ENCODE data around the gene GRM2.
A peak's percentile ranks its signal among the peaks of the same experiment; 100 is the strongest.

GRM2 gene

GRCh38 chr3:51686056-51686455 lies 20.8 kb upstream of the GRM2 start:
- Mint-ChIP-seq H3K36me3 (ENCODE audit: low read depth) (peaks cover 92% of the 10 kb centered on the region), H3K4me1 (ENCODE audit: low read depth) (peaks cover 65% of the 10 kb centered on the region), H3K9me3 (no peaks in the 10 kb centered on the region), H3K27ac (peak overlapping the region; percentile 72), H3K27me3 (no peaks in the 10 kb centered on the region), H3K4me3 (no peak overlapping the region)
- intact Hi-C loops (cut with micrococcal nuclease): no loop called here

GRCh38 chr3:51686512-51687215 lies 20.2 kb upstream of the GRM2 start:
- Mint-ChIP-seq H3K9me3 (no peaks in the 10 kb centered on the region), H3K27ac (peak overlapping the region; percentile 72), H3K4me3 (no peak overlapping the region), H3K36me3 (ENCODE audit: low read depth) (peaks cover 98% of the 10 kb centered on the region), H3K27me3 (no peaks in the 10 kb centered on the region), H3K4me1 (ENCODE audit: low read depth) (peaks cover 59% of the 10 kb centered on the region)
- intact Hi-C loops (cut with micrococcal nuclease): no loop called here

GRCh38 chr3:51687431-51688205 lies 19.2 kb upstream of the GRM2 start:
- no peaks in the 10 kb centered on the region for H3K9me3 Mint-ChIP-seq
- no peak overlapping the region for H3K4me3 Mint-ChIP-seq
- H3K36me3 Mint-ChIP-seq (ENCODE audit: low read depth): peaks cover 100% of the 10 kb centered on the region

GRCh38 chr3:51688206-51688600 lies 18.7 kb upstream of the GRM2 start:
- H3K4me1 Mint-ChIP-seq (ENCODE audit: low read depth): peaks cover 44% of the 10 kb centered on the region
- no peaks in the 10 kb centered on the region for H3K9me3 Mint-ChIP-seq
- H3K27me3 Mint-ChIP-seq: no peaks in the 10 kb centered on the region
- intact Hi-C loops (cut with micrococcal nuclease): no loop called here
- H3K36me3 Mint-ChIP-seq (ENCODE audit: low read depth): peaks cover 100% of the 10 kb centered on the region
- H3K27ac Mint-ChIP-seq: peak overlapping the region; percentile 72
- no peak overlapping the region for H3K4me3 Mint-ChIP-seq

More at GRCh38 chr3:51687431-51688205, 19.2 kb upstream of the GRM2 start:
- H3K27me3 Mint-ChIP-seq: no peaks in the 10 kb centered on the region
- H3K4me1 Mint-ChIP-seq (ENCODE audit: low read depth): peaks cover 50% of the 10 kb centered on the region
- intact Hi-C loops (cut with micrococcal nuclease): no loop called here
- peak overlapping the region; percentile 72 for H3K27ac Mint-ChIP-seq

GRCh38 chr3:51691021-51691420 lies 15.8 kb upstream of the GRM2 start:
- Mint-ChIP-seq H3K9me3 (no peaks in the 10 kb centered on the region), H3K4me1 (ENCODE audit: low read depth) (peaks cover 18% of the 10 kb centered on the region), H3K27ac (no peak overlapping the region), H3K36me3 (ENCODE audit: low read depth) (peaks cover 97% of the 10 kb centered on the region), H3K27me3 (no peaks in the 10 kb centered on the region), H3K4me3 (no peak overlapping the region)
- intact Hi-C loops (cut with micrococcal nuclease): no loop called here

GRCh38 chr3:51691949-51692348 lies 14.9 kb upstream of the GRM2 start:
- Mint-ChIP-seq H3K27ac (no peak overlapping the region), H3K4me1 (ENCODE audit: low read depth) (peaks cover 8% of the 10 kb centered on the region), H3K27me3 (no peaks in the 10 kb centered on the region), H3K36me3 (ENCODE audit: low read depth) (peaks cover 97% of the 10 kb centered on the region), H3K9me3 (no peaks in the 10 kb centered on the region), H3K4me3 (no peak overlapping the region)
- intact Hi-C loops (cut with micrococcal nuclease): no loop called here

- H3K27ac Mint-ChIP-seq: no peak overlapping the region
- intact Hi-C loops (cut with micrococcal nuclease): no loop called here
- no peaks in the 10 kb centered on the region for H3K9me3 Mint-ChIP-seq
- H3K36me3 Mint-ChIP-seq (ENCODE audit: low read depth): peaks cover 97% of the 10 kb centered on the region
- H3K27me3 Mint-ChIP-seq: no peaks in the 10 kb centered on the region
- peaks cover 5% of the 10 kb centered on the region for H3K4me1 Mint-ChIP-seq (ENCODE audit: low read depth)
- H3K4me3 Mint-ChIP-seq: no peak overlapping the region
These were observed 13.9 kb upstream of the GRM2 start for GRCh38 chr3:51692980-51693395.

- Mint-ChIP-seq H3K27ac (no peak overlapping the region), H3K9me3 (no peaks in the 10 kb centered on the region), H3K4me1 (ENCODE audit: low read depth) (no peaks in the 10 kb centered on the region), H3K4me3 (no peak overlapping the region), H3K27me3 (no peaks in the 10 kb centered on the region), H3K36me3 (ENCODE audit: low read depth) (peaks cover 97% of the 10 kb centered on the region)
- intact Hi-C loops (cut with micrococcal nuclease): no loop called here
These were observed 9.9 kb upstream of the GRM2 start for GRCh38 chr3:51696954-51697353.

GRCh38 chr3:51698209-51698608 lies 8.7 kb upstream of the GRM2 start:
- peaks cover 4% of the 10 kb centered on the region for H3K4me1 Mint-ChIP-seq (ENCODE audit: low read depth)
- H3K4me3 Mint-ChIP-seq: no peak overlapping the region
- peaks cover 97% of the 10 kb centered on the region for H3K36me3 Mint-ChIP-seq (ENCODE audit: low read depth)
- intact Hi-C loops (cut with micrococcal nuclease): no loop called here
- H3K27ac Mint-ChIP-seq: no peak overlapping the region
- H3K9me3 Mint-ChIP-seq: no peaks in the 10 kb centered on the region
- H3K27me3 Mint-ChIP-seq: no peaks in the 10 kb centered on the region

- intact Hi-C loops (cut with micrococcal nuclease): no loop called here
- Mint-ChIP-seq H3K36me3 (ENCODE audit: low read depth) (peaks cover 99% of the 10 kb centered on the region), H3K4me1 (ENCODE audit: low read depth) (peaks cover 16% of the 10 kb centered on the region), H3K4me3 (no peak overlapping the region), H3K27me3 (no peaks in the 10 kb centered on the region), H3K9me3 (no peaks in the 10 kb centered on the region), H3K27ac (no peak overlapping the region)
These were observed 6.5 kb upstream of the GRM2 start for GRCh38 chr3:51700403-51700802.

- peaks cover 28% of the 10 kb centered on the region for H3K4me1 Mint-ChIP-seq (ENCODE audit: low read depth)
- peaks cover 96% of the 10 kb centered on the region for H3K36me3 Mint-ChIP-seq (ENCODE audit: low read depth)
- H3K9me3 Mint-ChIP-seq: no peaks in the 10 kb centered on the region
- intact Hi-C loops (cut with micrococcal nuclease): no loop called here
- H3K4me3 Mint-ChIP-seq: no peak overlapping the region
- H3K27ac Mint-ChIP-seq: no peak overlapping the region
- H3K27me3 Mint-ChIP-seq: peaks cover 14% of the 10 kb centered on the region
These were observed 4.7 kb upstream of the GRM2 start for GRCh38 chr3:51702156-51702555.

GRCh38 chr3:51703068-51703760 lies 3.7 kb upstream of the GRM2 start:
- Mint-ChIP-seq H3K36me3 (ENCODE audit: low read depth) (peaks cover 90% of the 10 kb centered on the region), H3K9me3 (no peaks in the 10 kb centered on the region), H3K27ac (no peak overlapping the region), H3K4me1 (ENCODE audit: low read depth) (peaks cover 28% of the 10 kb centered on the region), H3K27me3 (peaks cover 24% of the 10 kb centered on the region), H3K4me3 (no peak overlapping the region)
- intact Hi-C loops (cut with micrococcal nuclease): no loop called here

GRCh38 chr3:51703761-51704510 lies 2.9 kb upstream of the GRM2 start:
- Mint-ChIP-seq H3K27me3 (peaks cover 24% of the 10 kb centered on the region), H3K9me3 (no peaks in the 10 kb centered on the region), H3K4me1 (ENCODE audit: low read depth) (peaks cover 28% of the 10 kb centered on the region), H3K27ac (no peak overlapping the region), H3K4me3 (no peak overlapping the region), H3K36me3 (ENCODE audit: low read depth) (peaks cover 83% of the 10 kb centered on the region)
- intact Hi-C loops (cut with micrococcal nuclease): no loop called here

Measured in dendritic cell treated with granulocyte-macrophage colony-stimulating factor and Interleukin-4, amounts not matched to agents 40 ng/mL and 50 ng/mL, for 4 days (primary cell).